ENCODE results near the gene COL27A1.

GRCh38 chr9:114180696-114181606 lies 25.6 kb downstream of the COL27A1 start:
- TF ChIP-seq POLR2AphosphoS5 (IDR thresholded peaks at IDR 0.05; ENCODE audit: low read depth, low read length) (no peak), TAF1 (IDR thresholded peaks at IDR 0.05; ENCODE audit: borderline replicate concordance, insufficient read depth, low read length) (no peak)
